Fibroblast of skin of right quadriceps (primary cell): Measurements from ENCODE around the gene RREB1.

ENCODE experiments used
- DNase-seq: peaks from one replicate; pipeline ENCODE4 v3.0.0-alpha.2; 2013

RREB1 gene

GRCh38 chr6:7196019-7196402 is 88.2 kb downstream of the RREB1 start:
- no peak for DNase-seq

GRCh38 chr6:7196685-7197283 is 89.0 kb downstream of the RREB1 start:
- DNase-seq: no peak

GRCh38 chr6:7197747-7198146 is 90.0 kb downstream of the RREB1 start:
- no peak for DNase-seq

- no peak for DNase-seq
These were observed 91.4 kb downstream of the RREB1 start for GRCh38 chr6:7198833-7199800.

GRCh38 chr6:7200598-7201443 is 93.1 kb downstream of the RREB1 start:
- no peak for DNase-seq

GRCh38 chr6:7201444-7201731 is 93.6 kb downstream of the RREB1 start:
- DNase-seq: no peak

- DNase-seq: no peak
These were observed 94.2 kb downstream of the RREB1 start for GRCh38 chr6:7201732-7202541.

GRCh38 chr6:7202950-7203349 is 95.2 kb downstream of the RREB1 start:
- no peak for DNase-seq

- DNase-seq: no peak
These were observed 96.2 kb downstream of the RREB1 start for GRCh38 chr6:7203939-7204338.

GRCh38 chr6:7204726-7205125 is 97.0 kb downstream of the RREB1 start:
- peak; percentile 73 for DNase-seq

- no peak for DNase-seq
These were observed 100.0 kb downstream of the RREB1 start for GRCh38 chr6:7207720-7208119.

- no peak for DNase-seq
These were observed 105.7 kb downstream of the RREB1 start for GRCh38 chr6:7213416-7213815.

GRCh38 chr6:7214468-7214867 is 106.7 kb downstream of the RREB1 start:
- peak; percentile 45 for DNase-seq

GRCh38 chr6:7215131-7215530 is 107.4 kb downstream of the RREB1 start:
- DNase-seq: no peak

GRCh38 chr6:7215798-7216231 is 108.1 kb downstream of the RREB1 start:
- no peak for DNase-seq

GRCh38 chr6:7216941-7217621 is 109.3 kb downstream of the RREB1 start:
- DNase-seq: no peak

GRCh38 chr6:7218406-7218988 is 110.7 kb downstream of the RREB1 start:
- peak; percentile 33 for DNase-seq

GRCh38 chr6:7219310-7219709 is 111.5 kb downstream of the RREB1 start:
- no peak for DNase-seq

- DNase-seq: no peak
These were observed 114.4 kb downstream of the RREB1 start for GRCh38 chr6:7222197-7222596.

GRCh38 chr6:7224731-7225130 is 117.0 kb downstream of the RREB1 start:
- DNase-seq: no peak

- DNase-seq: no peak
These were observed 121.1 kb downstream of the RREB1 start for GRCh38 chr6:7228662-7229375.
